Liver (tissue), 9 donors: ENCODE data around the gene GLTPD2. TPM values are rescaled to one million over a fixed set of nuclear protein-coding genes. Genes with fewer than 3 reads are reported as not detected.
A peak's percentile ranks its signal among the peaks of the same experiment; 100 is the strongest.

Experiments used
- DNase-seq: peaks from one replicate; pipeline ENCODE4 v3.0.0-alpha.2; 2017; ENCODE audit warnings: low spot score
- H3K27ac ChIP-seq, 2 donors: one replicate each; pipeline ENCODE4 v1.7.0; 2013; ENCODE audit warnings: inconsistent platforms in 2 of 2, low read length in 2 of 2, control low read depth in 1 of 2, low read depth in 1 of 2, mild to moderate bottlenecking in 1 of 2
- H3K27me3 ChIP-seq, 4 donors: one replicate each; pipeline versions ENCODE4 v1.6.1 to v1.7.0; 2013; ENCODE audit warnings: low read length in 3 of 4, inconsistent platforms in 1 of 4, mild to moderate bottlenecking in 1 of 4, moderate library complexity in 1 of 4; ENCODE audit not compliant: control insufficient read depth in 4 of 4, insufficient read depth in 4 of 4
- H3K36me3 ChIP-seq, 4 donors: one replicate each; pipeline versions ENCODE4 v1.6.1 to v1.7.0; 2013; ENCODE audit warnings: low read length in 3 of 4, mild to moderate bottlenecking in 3 of 4, low read depth in 1 of 4, moderate library complexity in 1 of 4; ENCODE audit not compliant: control insufficient read depth in 4 of 4, insufficient read depth in 3 of 4
- H3K4me1 ChIP-seq, 4 donors: one replicate each; pipeline versions ENCODE4 v1.6.1 to v1.7.0; 2013; ENCODE audit warnings: low read length in 3 of 4, mild to moderate bottlenecking in 3 of 4, moderate library complexity in 1 of 4; ENCODE audit not compliant: control insufficient read depth in 4 of 4, insufficient read depth in 4 of 4
- H3K4me3 ChIP-seq, 3 donors: one replicate each; pipeline versions ENCODE4 v1.6.1 to v1.7.0; 2013; ENCODE audit warnings: low read length in 3 of 3, control low read depth in 1 of 3, low read depth in 1 of 3, mild to moderate bottlenecking in 1 of 3
- H3K9ac ChIP-seq, 2 donors: one replicate each; pipeline ENCODE4 v1.7.0; 2013; ENCODE audit warnings: low read length in 2 of 2, mild to moderate bottlenecking in 2 of 2, moderate library complexity in 2 of 2, control low read depth in 1 of 2, low read depth in 1 of 2
- H3K9me3 ChIP-seq, 4 donors: one replicate each; pipeline versions ENCODE4 v1.6.1 to v1.7.0; 2013; ENCODE audit warnings: low read length in 3 of 4; ENCODE audit not compliant: control insufficient read depth in 4 of 4
- EGR1 ChIP-seq, 2 donors: IDR thresholded peaks; 2 replicates each; pipeline ENCODE4 v1.6.1; 2016 to 2018; ENCODE audit warnings: antibody characterized with exemption in 2 of 2, low read depth in 2 of 2
- FOXA1 ChIP-seq: IDR thresholded peaks from 2 replicates; pipeline ENCODE4 v1.6.1; 2016; ENCODE audit warnings: antibody characterized with exemption
- FOXA2 ChIP-seq: IDR thresholded peaks from 2 replicates; pipeline ENCODE4 v1.6.1; 2016; ENCODE audit warnings: antibody characterized with exemption
- GABPA ChIP-seq, 2 donors: IDR thresholded peaks in 1 of 2; conservative IDR thresholded peaks in 1 of 2; 2 replicates each; pipeline ENCODE4 v1.6.1; 2016; ENCODE audit warnings: antibody characterized with exemption in 2 of 2, mild to moderate bottlenecking in 1 of 2, moderate library complexity in 1 of 2
- HNF4A ChIP-seq, 2 donors: conservative IDR thresholded peaks; 2 replicates each; pipeline ENCODE4 v1.6.1; 2016; ENCODE audit warnings: antibody characterized with exemption in 2 of 2, mild to moderate bottlenecking in 2 of 2
- HNF4G ChIP-seq: IDR thresholded peaks from 2 replicates; pipeline ENCODE4 v1.6.1; 2016; ENCODE audit warnings: antibody characterized with exemption
- JUND ChIP-seq, 2 donors: IDR thresholded peaks; 2 replicates each; pipeline ENCODE4 v1.6.1; 2016; ENCODE audit warnings: antibody characterized with exemption in 2 of 2
- NR2F2 ChIP-seq: IDR thresholded peaks from 2 replicates; pipeline ENCODE4 v1.6.1; 2016; ENCODE audit warnings: antibody characterized with exemption
- RAD21 ChIP-seq, 2 donors: IDR thresholded peaks; 2 replicates each; pipeline ENCODE4 v1.6.1; 2016; ENCODE audit warnings: antibody characterized with exemption in 2 of 2, mild to moderate bottlenecking in 2 of 2
- RXRA ChIP-seq, 2 donors: IDR thresholded peaks; 2 replicates each; pipeline ENCODE4 v1.6.1; 2017 to 2018; ENCODE audit warnings: antibody characterized with exemption in 2 of 2, mild to moderate bottlenecking in 1 of 2
- SP1 ChIP-seq: IDR thresholded peaks from 2 replicates; pipeline ENCODE4 v1.6.1; 2018; ENCODE audit warnings: antibody characterized with exemption, mild to moderate bottlenecking
- TAF1 ChIP-seq: conservative IDR thresholded peaks from 2 replicates; pipeline ENCODE4 v1.6.1; 2016; ENCODE audit warnings: antibody characterized with exemption, mild to moderate bottlenecking
- YY1 ChIP-seq: IDR thresholded peaks from 2 replicates; pipeline ENCODE4 v1.6.1; 2016; ENCODE audit warnings: antibody characterized with exemption, mild to moderate bottlenecking
- WGBS: extraction: QIAGEN DNeasy Blood & Tissue Kit; methylation state at CpG from one replicate; pipeline ENCODE4 v1.1.7; 2013; 5-methylcytosine and 5-hydroxymethylcytosine counted together
- polyA plus RNA-seq, 2 donors: library from polyadenylated mRNA; stranded (reverse) in 1 of 2; unstranded in 1 of 2; fragments of 200-250 nt in 1 of 2; fragments of >200 nt in 1 of 2; fragmentation: Nextera tagmentation in 1 of 2; extraction: Ambion mirVana in 1 of 2; gene quantifications; one replicate each; pipeline versions ENCODE4 v1.2.1 to v1.2.3, GENCODE V29; 2013 to 2015
- total RNA-seq, 2 donors: library from RNA; depleted of rRNA; stranded (reverse); fragments of >200 nt; gene quantifications; one replicate each; pipeline ENCODE4 v1.2.3, GENCODE V29; 2014
- TF ChIP-seq, protein P1 (sequence below): IDR thresholded peaks from 2 replicates; pipeline ENCODE4 v1.6.1; 2016; ENCODE audit warnings: antibody characterized with exemption
- TF ChIP-seq, protein P2 (sequence below): fragments of 150-350 bp; IDR thresholded peaks from 2 replicates; pipeline ENCODE4 v1.5.1; 2017; ENCODE audit warnings: improper control_type of control experiment, low read depth, low read length; ENCODE audit not compliant: missing input control
- TF ChIP-seq, protein P3 (sequence below): IDR thresholded peaks from 2 replicates; pipeline ENCODE4 v1.6.1; 2016; ENCODE audit warnings: antibody characterized with exemption, mild to moderate bottlenecking
- TF ChIP-seq, protein P4 (sequence below): IDR thresholded peaks from 2 replicates; pipeline ENCODE4 v1.6.1; 2016; ENCODE audit warnings: antibody characterized with exemption
- TF ChIP-seq, protein P5 (sequence below): IDR thresholded peaks from 2 replicates; pipeline ENCODE4 v1.6.1; 2016; ENCODE audit warnings: antibody characterized with exemption
- donor health status: healthy.
- donor health status: healthy.
- donor health status: healthy.
- donor health status: healthy.
- donor health status: healthy.

Gene GLTPD2
- total and polyA plus RNA-seq, 4 donors = 15.1 to 63.2 (median 25.7) TPM

DNA sequence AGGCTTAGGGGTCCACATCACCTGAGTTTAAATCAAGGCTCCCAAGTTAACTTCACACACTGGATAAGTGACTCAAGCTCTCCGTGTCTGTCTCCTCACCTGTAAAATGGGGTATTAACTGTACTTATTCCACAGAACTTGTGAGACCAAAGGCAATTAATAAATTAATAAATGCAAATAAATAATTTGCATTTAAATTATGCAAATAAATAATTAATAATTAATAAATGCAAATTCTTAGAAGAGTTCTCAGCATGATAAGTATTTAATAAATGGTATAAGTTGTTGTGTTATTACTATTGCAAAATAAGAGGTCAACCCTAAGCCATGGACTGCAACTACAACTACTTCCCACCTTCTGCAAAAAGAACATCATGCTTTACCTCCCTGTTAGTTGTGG, 35.4 kb upstream of the GLTPD2 start (continued):
- no peak for TF ChIP-seq FOXA2

DNA sequence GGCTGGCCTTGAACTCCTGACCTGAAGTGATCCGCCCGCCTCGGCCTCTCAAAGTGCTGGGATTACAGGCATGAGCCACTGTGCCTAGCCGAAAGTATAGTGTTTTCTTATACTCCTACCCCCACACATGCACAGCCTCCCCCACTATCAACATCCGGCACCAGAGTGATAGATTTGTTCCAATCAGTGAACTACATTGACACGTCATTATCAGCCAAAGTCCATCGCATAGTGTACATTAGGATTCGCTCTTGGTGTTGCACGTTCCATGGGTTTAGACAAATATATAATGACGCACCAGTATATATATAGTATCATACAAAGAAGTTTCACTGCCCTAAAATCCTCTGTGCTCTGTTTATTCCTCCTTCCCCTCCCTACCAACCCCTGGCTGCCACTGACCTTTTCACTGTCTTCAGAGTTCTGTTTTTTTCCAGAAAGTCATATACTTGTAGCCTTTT, 29.0 kb upstream of the GLTPD2 start:
- Histone ChIP-seq H3K9ac (no peak overlapping the region), H3K9me3 (no peaks in the 10 kb centered on the region), H3K36me3 (no peaks in the 10 kb centered on the region), H3K27ac (peak overlapping the region in 1 of 2 donors; percentile 17), H3K4me3 (no peak overlapping the region), H3K4me1 (peaks cover 0 to 3% (median 0%) of the 10 kb centered on the region in 4 donors), H3K27me3 (no peaks in the 10 kb centered on the region)
- TF ChIP-seq, protein P1, sequence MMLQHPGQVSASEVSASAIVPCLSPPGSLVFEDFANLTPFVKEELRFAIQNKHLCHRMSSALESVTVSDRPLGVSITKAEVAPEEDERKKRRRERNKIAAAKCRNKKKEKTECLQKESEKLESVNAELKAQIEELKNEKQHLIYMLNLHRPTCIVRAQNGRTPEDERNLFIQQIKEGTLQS = no peak
- TF ChIP-seq GABPA (IDR thresholded peaks at IDR 0.05 in 1 of 2, conservative IDR thresholded peaks at IDR 0.05 in 1 of 2) (peak; percentile 37 to 72), YY1 (peak; percentile 57), FOXA2 (peak; percentile 89), EGR1 (IDR thresholded peaks at IDR 0.05; ENCODE audit: low read depth in 2 of 2) (peak in 1 of 2 donors; percentile 20), FOXA1 (peak; percentile 84), JUND (IDR thresholded peaks at IDR 0.05) (peak; percentile 92 to 95), TAF1 (no peak), HNF4G (peak; percentile 96), RAD21 (IDR thresholded peaks at IDR 0.05) (peak; percentile 20 to 47), NR2F2 (peak; percentile 37), HNF4A (conservative IDR thresholded peaks at IDR 0.05) (peak; percentile 94 to 95), SP1 (peak; percentile 97), RXRA (IDR thresholded peaks at IDR 0.05) (peak; percentile 87 to 91)
- TF ChIP-seq, protein P2, sequence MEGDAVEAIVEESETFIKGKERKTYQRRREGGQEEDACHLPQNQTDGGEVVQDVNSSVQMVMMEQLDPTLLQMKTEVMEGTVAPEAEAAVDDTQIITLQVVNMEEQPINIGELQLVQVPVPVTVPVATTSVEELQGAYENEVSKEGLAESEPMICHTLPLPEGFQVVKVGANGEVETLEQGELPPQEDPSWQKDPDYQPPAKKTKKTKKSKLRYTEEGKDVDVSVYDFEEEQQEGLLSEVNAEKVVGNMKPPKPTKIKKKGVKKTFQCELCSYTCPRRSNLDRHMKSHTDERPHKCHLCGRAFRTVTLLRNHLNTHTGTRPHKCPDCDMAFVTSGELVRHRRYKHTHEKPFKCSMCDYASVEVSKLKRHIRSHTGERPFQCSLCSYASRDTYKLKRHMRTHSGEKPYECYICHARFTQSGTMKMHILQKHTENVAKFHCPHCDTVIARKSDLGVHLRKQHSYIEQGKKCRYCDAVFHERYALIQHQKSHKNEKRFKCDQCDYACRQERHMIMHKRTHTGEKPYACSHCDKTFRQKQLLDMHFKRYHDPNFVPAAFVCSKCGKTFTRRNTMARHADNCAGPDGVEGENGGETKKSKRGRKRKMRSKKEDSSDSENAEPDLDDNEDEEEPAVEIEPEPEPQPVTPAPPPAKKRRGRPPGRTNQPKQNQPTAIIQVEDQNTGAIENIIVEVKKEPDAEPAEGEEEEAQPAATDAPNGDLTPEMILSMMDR = no peak
- TF ChIP-seq, protein P3, sequence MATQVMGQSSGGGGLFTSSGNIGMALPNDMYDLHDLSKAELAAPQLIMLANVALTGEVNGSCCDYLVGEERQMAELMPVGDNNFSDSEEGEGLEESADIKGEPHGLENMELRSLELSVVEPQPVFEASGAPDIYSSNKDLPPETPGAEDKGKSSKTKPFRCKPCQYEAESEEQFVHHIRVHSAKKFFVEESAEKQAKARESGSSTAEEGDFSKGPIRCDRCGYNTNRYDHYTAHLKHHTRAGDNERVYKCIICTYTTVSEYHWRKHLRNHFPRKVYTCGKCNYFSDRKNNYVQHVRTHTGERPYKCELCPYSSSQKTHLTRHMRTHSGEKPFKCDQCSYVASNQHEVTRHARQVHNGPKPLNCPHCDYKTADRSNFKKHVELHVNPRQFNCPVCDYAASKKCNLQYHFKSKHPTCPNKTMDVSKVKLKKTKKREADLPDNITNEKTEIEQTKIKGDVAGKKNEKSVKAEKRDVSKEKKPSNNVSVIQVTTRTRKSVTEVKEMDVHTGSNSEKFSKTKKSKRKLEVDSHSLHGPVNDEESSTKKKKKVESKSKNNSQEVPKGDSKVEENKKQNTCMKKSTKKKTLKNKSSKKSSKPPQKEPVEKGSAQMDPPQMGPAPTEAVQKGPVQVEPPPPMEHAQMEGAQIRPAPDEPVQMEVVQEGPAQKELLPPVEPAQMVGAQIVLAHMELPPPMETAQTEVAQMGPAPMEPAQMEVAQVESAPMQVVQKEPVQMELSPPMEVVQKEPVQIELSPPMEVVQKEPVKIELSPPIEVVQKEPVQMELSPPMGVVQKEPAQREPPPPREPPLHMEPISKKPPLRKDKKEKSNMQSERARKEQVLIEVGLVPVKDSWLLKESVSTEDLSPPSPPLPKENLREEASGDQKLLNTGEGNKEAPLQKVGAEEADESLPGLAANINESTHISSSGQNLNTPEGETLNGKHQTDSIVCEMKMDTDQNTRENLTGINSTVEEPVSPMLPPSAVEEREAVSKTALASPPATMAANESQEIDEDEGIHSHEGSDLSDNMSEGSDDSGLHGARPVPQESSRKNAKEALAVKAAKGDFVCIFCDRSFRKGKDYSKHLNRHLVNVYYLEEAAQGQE = peak; percentile 62
- TF ChIP-seq, protein P4, sequence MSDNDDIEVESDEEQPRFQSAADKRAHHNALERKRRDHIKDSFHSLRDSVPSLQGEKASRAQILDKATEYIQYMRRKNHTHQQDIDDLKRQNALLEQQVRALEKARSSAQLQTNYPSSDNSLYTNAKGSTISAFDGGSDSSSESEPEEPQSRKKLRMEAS = peak; percentile 77
- TF ChIP-seq, protein P5, sequence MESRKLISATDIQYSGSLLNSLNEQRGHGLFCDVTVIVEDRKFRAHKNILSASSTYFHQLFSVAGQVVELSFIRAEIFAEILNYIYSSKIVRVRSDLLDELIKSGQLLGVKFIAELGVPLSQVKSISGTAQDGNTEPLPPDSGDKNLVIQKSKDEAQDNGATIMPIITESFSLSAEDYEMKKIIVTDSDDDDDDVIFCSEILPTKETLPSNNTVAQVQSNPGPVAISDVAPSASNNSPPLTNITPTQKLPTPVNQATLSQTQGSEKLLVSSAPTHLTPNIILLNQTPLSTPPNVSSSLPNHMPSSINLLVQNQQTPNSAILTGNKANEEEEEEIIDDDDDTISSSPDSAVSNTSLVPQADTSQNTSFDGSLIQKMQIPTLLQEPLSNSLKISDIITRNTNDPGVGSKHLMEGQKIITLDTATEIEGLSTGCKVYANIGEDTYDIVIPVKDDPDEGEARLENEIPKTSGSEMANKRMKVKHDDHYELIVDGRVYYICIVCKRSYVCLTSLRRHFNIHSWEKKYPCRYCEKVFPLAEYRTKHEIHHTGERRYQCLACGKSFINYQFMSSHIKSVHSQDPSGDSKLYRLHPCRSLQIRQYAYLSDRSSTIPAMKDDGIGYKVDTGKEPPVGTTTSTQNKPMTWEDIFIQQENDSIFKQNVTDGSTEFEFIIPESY = peak; percentile 77
- WGBS = 27% methylated on average over 10 of the region's 10 CpGs
- DNase-seq = peak; percentile 47
